Esophagus squamous epithelium (tissue), 5 donors: ENCODE measurements around the gene SCG2. TPM values are rescaled to one million over a fixed set of nuclear protein-coding genes. Genes with fewer than 3 reads are reported as not detected.

Source experiments
- DNase-seq: peaks from one replicate; lab custom pipeline; 2025; lab: John Stamatoyannopoulos, UW
- H3K27ac ChIP-seq, 4 donors: fragments of 200-600 bp; sonication (generic); one replicate each; pipeline ENCODE4 v1.5.1; 2016 to 2019; ENCODE audit warnings: mild to moderate bottlenecking in 1 of 4
- H3K27me3 ChIP-seq, 4 donors: fragments of 200-600 bp; sonication (generic); 1 replicate in 3 of 4; 2 replicates in 1 of 4; pipeline versions ENCODE4 v1.5.1 to v1.6.0; 2017 to 2021; ENCODE audit warnings: antibody characterized with exemption in 1 of 4
- H3K36me3 ChIP-seq, 3 donors: fragments of 200-600 bp; sonication (generic); one replicate each; pipeline ENCODE4 v1.5.1; 2016 to 2019
- H3K4me1 ChIP-seq, 3 donors: fragments of 200-600 bp; sonication (generic); one replicate each; pipeline ENCODE4 v1.5.1; 2017 to 2019
- H3K4me3 ChIP-seq, 4 donors: fragments of 200-600 bp; sonication (generic); 1 replicate in 3 of 4; 2 replicates in 1 of 4; pipeline ENCODE4 v1.5.1; 2016 to 2019; ENCODE audit warnings: mild to moderate bottlenecking in 2 of 4, moderate library complexity in 1 of 4
- H3K9me3 ChIP-seq, 3 donors: fragments of 200-600 bp; sonication (generic); one replicate each; pipeline ENCODE4 v1.5.1; 2016 to 2019
- POLR2A ChIP-seq, 4 donors: fragments of 450-650 bp; IDR thresholded peaks; one replicate each; pipeline ENCODE4 v1.6.1; 2017; ENCODE audit warnings: antibody characterized with exemption in 4 of 4, mild to moderate bottlenecking in 4 of 4, moderate library complexity in 3 of 4
- WGBS, 2 donors: methylation state at CpG; one replicate each; pipeline ENCODE4 v1.1.5; 2018; 5-methylcytosine and 5-hydroxymethylcytosine counted together
- intact Hi-C: fragments of 100-400 bp; cut with DNase I; formaldehyde crosslinking; loops from one replicate; pipeline ENCODE4 v1.15.0; 2022
- total RNA-seq, 4 donors: library from RNA; depleted of rRNA; stranded (reverse); fragments of >200 nt; gene quantifications; one replicate each; pipeline ENCODE4 v1.1.0, GENCODE V29; 2016
- TF ChIP-seq, protein P1 (sequence below), 6 experiments: fragments of 450-650 bp in 4 of 6; fragments of 200-600 bp in 2 of 6; sonication (generic) in 2 of 6; IDR thresholded peaks; one replicate each; pipeline ENCODE4 v1.5.1; 2016 to 2019; ENCODE audit warnings: antibody characterized with exemption in 6 of 6, mild to moderate bottlenecking in 4 of 6, moderate library complexity in 4 of 6
- donor health status: DM: yes; HTN: yes; CAD: no.

Gene SCG2
- total RNA-seq, 4 donors from 2014 or later, result 0.13 to 0.18 TPM; not detected in 2

DNA sequence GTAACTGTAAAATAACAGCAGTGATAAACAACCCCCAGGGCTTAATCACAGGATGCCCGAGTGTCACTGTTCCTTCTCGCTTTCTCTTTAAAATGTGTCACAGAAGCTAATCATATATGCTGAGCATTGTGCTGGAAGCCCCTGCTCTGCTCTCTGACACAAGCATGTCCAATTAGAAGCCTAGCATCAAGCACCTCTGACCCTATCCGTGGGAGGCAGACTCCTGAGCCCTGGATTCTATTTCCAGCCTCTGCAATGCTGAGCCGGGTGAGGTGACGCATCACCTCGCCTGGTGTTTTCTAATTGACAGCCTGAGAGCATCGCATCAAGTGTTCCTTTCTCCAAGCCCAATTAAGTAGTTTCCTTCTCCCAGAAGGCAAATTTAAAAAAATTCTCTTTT, 19.7 kb upstream of the SCG2 start:
- Histone ChIP-seq H3K36me3 (no peaks in the 10 kb centered on the region), H3K27ac (no peak overlapping the region), H3K4me1 (no peaks in the 10 kb centered on the region), H3K9me3 (no peaks in the 10 kb centered on the region), H3K27me3 (peaks cover 0 to 12% (median 0%) of the 10 kb centered on the region in 4 donors), H3K4me3 (no peak overlapping the region)
- WGBS, 2 donors, result 57 to 66% methylated on average over 7 of the region's 7 CpGs
- no peak for DNase-seq
- intact Hi-C loops, result no loop called here
- TF ChIP-seq, protein P1, sequence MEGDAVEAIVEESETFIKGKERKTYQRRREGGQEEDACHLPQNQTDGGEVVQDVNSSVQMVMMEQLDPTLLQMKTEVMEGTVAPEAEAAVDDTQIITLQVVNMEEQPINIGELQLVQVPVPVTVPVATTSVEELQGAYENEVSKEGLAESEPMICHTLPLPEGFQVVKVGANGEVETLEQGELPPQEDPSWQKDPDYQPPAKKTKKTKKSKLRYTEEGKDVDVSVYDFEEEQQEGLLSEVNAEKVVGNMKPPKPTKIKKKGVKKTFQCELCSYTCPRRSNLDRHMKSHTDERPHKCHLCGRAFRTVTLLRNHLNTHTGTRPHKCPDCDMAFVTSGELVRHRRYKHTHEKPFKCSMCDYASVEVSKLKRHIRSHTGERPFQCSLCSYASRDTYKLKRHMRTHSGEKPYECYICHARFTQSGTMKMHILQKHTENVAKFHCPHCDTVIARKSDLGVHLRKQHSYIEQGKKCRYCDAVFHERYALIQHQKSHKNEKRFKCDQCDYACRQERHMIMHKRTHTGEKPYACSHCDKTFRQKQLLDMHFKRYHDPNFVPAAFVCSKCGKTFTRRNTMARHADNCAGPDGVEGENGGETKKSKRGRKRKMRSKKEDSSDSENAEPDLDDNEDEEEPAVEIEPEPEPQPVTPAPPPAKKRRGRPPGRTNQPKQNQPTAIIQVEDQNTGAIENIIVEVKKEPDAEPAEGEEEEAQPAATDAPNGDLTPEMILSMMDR (IDR thresholded peaks at IDR 0.05), result no peak
- no peak for TF ChIP-seq POLR2A (IDR thresholded peaks at IDR 0.05)

DNA sequence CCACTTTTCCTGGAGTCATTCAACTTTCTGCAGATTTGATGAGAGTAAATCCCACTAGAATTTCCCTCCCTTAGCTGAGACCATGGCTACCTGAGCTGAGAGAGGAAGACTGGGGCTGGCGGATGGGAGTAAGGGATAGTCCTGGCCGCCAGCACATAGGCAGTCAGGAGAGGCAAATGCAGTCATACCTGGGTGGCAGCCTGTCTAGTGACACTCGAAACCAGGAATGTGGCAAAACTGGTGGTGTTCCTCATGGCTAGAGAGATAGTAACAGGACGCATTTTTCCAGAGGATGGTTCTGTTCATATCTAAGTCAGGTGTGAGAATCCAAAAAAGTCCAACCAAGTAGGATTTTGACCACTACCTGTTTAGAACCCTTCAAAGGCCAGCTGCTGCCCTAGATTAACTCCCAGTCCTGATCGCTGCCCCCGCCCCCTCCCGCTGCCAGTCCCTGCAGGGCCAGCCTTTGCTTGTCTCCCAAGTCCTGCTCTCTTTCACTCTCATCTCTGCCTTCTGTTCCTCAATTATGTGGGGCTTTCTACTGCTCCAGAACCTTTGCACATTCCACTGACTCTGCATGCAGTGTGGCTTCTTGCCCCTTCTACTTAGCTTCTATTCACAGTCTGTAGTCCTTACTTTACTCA, 17.4 kb upstream of the SCG2 start:
- DNase-seq, result no peak
- Histone ChIP-seq H3K4me3 (no peak overlapping the region), H3K9me3 (no peaks in the 10 kb centered on the region), H3K27me3 (peaks cover 0 to 12% (median 0%) of the 10 kb centered on the region in 4 donors), H3K4me1 (no peaks in the 10 kb centered on the region), H3K27ac (no peak overlapping the region), H3K36me3 (no peaks in the 10 kb centered on the region)
- no peak for TF ChIP-seq POLR2A (IDR thresholded peaks at IDR 0.05)
- TF ChIP-seq, protein P1 (IDR thresholded peaks at IDR 0.05), result no peak
- intact Hi-C loops, result no loop called here
- WGBS, 2 donors, result 81 to 88% methylated on average over 3 to 7 of the region's 7 CpGs

DNA sequence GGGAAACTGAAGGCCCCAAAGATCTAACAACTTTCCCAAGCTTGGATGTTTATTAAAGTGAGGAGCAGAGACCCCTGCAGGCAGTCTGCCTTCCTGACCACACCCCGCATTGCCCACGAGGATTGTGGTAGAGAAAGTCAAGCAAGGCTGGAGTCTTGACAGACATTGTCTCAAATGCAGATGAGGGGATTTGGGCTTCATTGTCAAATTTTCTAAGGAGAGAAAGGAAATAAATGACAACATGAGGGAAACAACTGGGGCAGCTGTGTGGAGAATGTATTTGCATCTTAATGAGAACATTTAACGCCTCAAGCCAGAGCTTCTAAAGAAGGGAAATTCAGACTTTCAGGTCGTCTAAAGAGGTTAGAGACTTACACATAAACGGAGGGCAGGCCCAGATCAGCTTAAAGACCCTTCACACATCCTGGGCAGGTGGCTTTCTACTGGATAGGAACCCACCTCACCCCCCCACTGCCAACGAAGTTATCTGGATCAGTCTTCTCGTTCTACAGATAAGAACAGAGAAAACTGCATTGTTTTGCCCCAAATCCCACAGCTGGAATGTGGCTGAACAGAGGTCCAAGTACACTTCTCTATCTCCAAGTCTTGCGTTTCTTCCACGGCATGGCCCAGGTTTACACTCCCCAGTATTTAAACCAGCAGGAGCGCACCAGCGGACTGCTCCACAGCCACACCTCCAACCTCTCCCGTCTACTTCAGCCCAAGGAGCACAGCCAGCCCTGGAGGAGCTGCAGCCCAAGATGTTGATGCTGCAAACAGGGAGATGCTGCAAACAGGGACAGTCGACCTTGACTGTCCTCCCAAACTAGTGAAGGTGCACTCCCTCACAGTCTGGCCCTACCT, 16.2 kb upstream of the SCG2 start:
- intact Hi-C loops, result no loop called here
- H3K27me3 ChIP-seq, result peaks cover 0 to 14% (median 0%) of the 10 kb centered on the region in 4 donors
- H3K36me3 ChIP-seq, result no peaks in the 10 kb centered on the region
- no peak overlapping the region for H3K4me3 ChIP-seq
- 25 to 42% methylated on average over 12 to 13 of the region's 13 CpGs for WGBS, 2 donors
- peaks cover 0 to 3% (median under 1%) of the 10 kb centered on the region in 3 donors for H3K4me1 ChIP-seq
- H3K27ac ChIP-seq, result no peak overlapping the region
- H3K9me3 ChIP-seq, result no peaks in the 10 kb centered on the region
- no peak for DNase-seq
- TF ChIP-seq, protein P1 (IDR thresholded peaks at IDR 0.05), result no peak
- TF ChIP-seq POLR2A (IDR thresholded peaks at IDR 0.05), result no peak

DNA sequence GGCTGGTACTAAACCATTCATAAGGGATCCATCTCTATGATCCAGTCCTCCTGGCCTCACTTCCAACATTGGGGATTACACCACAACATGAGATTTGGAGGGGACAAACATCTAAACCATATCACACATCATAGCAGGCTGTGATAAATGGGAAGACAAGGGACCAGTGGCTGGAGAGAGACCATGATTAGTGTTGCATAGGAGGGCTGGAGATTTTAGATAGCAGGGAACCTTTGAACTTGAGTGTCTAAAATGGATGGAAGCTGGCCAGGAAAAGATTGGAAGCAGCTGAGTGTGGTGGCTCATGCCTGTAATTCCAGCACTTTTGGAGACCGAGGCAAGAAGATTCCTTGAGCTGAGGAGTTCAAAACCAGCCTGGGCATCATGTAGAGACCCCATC, 12.4 kb upstream of the SCG2 start:
- Histone ChIP-seq H3K27me3 (peaks cover 0 to 15% (median 0%) of the 10 kb centered on the region in 4 donors), H3K36me3 (no peaks in the 10 kb centered on the region), H3K4me1 (peaks cover 0 to 14% (median 6%) of the 10 kb centered on the region in 3 donors), H3K27ac (no peak overlapping the region), H3K4me3 (no peak overlapping the region), H3K9me3 (no peaks in the 10 kb centered on the region)
- DNase-seq, result no peak
- no peak for TF ChIP-seq POLR2A (IDR thresholded peaks at IDR 0.05)
- TF ChIP-seq, protein P1 (IDR thresholded peaks at IDR 0.05), result no peak
- 75 to 100% methylated on average over 1 of the region's 1 CpG for WGBS, 2 donors
- intact Hi-C loops, result no loop called here
